ENCODE results near the gene RPS2. TPM values are rescaled to one million over a fixed set of nuclear protein-coding genes. Genes with fewer than 3 reads are reported as not detected.
A peak's percentile ranks its signal among the peaks of the same experiment; 100 is the strongest.

The RPS2 gene
- polyA plus RNA-seq, 1 experiment: 4,041 TPM

- H3K36me3 ChIP-seq (ENCODE audit: control insufficient read depth, insufficient read depth, low read length): peaks cover 19% of the 10 kb centered on the region
- POLR2A ChIA-PET: no interaction called here
- H3K27me3 ChIP-seq (ENCODE audit: control insufficient read depth, insufficient read depth, low read length): no peaks in the 10 kb centered on the region
- H3K4me3 ChIP-seq (ENCODE audit: low read depth, low read length): no peak overlapping the region
- TF ChIP-seq CTCF (IDR thresholded peaks at IDR 0.05; ENCODE audit: insufficient read depth, low read depth, low read length): no peak
- DNase-seq (ENCODE audit: low read depth): no peak
- CTCF ChIA-PET: interaction anchor here (1.5 kb wide), 1 partner anchor 10 kb away, joined by 5 read pairs; no protein-coding TSS in a partner anchor
Measured at GRCh38 chr16:1938316-1938715, 26.3 kb downstream of the RPS2 start.

DNA sequence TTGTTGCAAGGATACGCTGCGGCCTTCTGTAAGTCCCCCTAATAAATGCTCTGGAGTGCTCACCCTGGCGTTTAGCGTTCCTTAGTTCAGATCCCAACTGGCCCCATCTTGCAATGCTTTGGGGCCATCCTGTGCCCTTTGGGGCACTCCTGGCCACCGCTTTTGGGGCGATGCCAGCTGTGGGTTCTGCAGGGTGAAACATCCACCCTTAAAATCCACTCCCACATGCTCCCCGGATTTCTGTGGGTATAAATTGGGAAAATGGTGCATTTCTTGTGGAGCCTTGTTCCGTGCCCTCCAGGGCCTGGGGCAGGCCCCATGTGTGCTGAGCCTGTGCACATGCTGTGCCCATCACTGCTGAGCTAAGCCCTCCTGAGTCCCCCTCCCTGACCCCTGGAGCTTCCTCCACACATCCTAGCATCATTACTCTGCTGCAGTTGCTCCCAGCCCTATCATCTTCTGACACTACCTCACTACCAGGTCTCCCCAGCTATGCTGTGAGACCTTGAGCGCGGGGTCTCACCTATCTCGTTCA lies 27.6 kb downstream of the RPS2 start:
- peaks cover 19% of the 10 kb centered on the region for H3K36me3 ChIP-seq (ENCODE audit: control insufficient read depth, insufficient read depth, low read length)
- no peak for DNase-seq (ENCODE audit: low read depth)
- no peaks in the 10 kb centered on the region for H3K27me3 ChIP-seq (ENCODE audit: control insufficient read depth, insufficient read depth, low read length)
- no peak overlapping the region for H3K4me3 ChIP-seq (ENCODE audit: low read depth, low read length)
- ChIA-PET CTCF (interaction anchor here (1.5 kb wide), 1 partner anchor 9 kb away, joined by 5 read pairs; no protein-coding TSS in a partner anchor), POLR2A (no interaction called here)
- no peak for TF ChIP-seq CTCF (IDR thresholded peaks at IDR 0.05; ENCODE audit: insufficient read depth, low read depth, low read length)

DNA sequence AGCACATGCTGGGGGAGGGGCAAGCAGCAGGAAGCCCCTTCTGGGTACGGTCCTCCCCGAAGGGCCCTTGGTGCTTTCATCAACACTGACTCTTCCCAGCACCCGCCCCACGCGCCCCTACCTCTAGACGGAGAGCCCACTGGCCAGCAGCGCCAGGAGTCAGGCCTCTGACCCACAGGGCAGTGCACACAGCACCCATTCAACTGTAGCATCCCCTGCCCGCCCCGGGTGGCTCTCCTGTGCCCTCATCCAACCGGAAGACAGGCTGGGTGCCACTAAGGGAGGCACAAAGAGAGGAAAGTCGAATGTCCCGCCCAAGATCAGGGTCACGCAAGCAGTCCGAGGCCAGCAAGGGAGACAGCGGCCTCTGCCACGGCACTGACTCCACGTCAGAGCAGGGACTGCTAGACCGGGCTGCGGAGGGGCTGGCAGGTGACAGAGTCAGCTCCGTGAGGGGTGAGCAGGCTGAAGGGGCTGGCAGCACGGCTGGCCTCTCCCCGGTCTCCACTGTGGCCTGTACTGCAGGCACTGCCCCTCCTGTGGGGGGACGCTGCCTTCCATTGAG lies 31.4 kb downstream of the RPS2 start:
- TF ChIP-seq CTCF (IDR thresholded peaks at IDR 0.05; ENCODE audit: insufficient read depth, low read depth, low read length): no peak
- CTCF ChIA-PET: interaction anchor here (1.6 to 1.9 kb wide), 2 partner anchors 69 to 71 kb away, joined by 4 to 9 read pairs; no protein-coding TSS in a partner anchor
- DNase-seq (ENCODE audit: low read depth): no peak
- H3K27me3 ChIP-seq (ENCODE audit: control insufficient read depth, insufficient read depth, low read length): no peaks in the 10 kb centered on the region
- no peak overlapping the region for H3K4me3 ChIP-seq (ENCODE audit: low read depth, low read length)
- H3K36me3 ChIP-seq (ENCODE audit: control insufficient read depth, insufficient read depth, low read length): peaks cover 3% of the 10 kb centered on the region
- POLR2A ChIA-PET: no interaction called here

DNA sequence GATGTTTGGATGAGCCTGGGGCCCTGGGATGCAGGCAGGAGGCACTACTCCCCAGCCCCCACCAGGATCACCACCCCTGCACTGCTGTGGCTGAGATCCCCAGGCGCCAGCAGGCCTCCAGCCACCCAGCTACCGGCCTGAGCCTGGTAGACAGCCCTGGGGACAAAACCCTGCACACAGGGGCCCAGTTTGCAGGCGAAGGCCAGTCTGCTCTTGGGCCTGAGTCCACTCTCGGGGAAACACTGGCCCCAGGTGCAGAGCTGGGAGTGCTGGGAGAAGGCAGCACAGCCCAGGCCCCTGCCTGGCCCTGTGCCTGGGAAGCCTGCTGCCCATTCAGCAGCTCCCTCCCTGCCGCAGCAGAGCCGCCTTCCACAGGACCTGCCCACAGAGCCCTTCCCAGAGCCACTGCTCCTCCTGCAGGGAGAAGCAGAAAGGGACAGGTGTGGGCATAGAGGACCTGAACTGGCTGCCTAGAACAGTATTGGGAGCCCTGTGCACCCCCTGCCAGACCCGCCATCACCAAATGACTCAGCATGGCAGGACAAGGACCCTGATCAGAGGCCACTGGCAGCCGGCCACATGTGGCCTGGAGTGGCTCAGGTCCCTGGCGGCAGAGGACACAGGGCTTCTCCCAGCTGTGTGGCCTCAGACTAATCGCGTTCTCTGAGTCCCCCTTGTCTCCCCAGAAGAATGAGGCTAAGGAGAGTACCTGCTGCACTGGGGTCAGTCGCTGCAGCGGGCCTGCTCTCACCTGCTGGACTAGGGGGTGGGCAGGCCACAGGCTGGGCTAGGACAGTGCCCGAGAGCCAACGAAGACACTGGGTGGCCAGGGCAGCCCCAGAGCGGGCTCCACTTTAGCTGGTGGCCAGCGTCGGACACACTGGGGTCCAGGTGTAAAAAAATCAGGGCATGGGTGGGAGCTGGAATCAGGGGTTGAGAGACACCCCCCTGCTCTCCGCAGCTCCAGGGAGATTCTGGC lies 32.3 kb downstream of the RPS2 start:
- TF ChIP-seq CTCF (IDR thresholded peaks at IDR 0.05; ENCODE audit: insufficient read depth, low read depth, low read length): peak; percentile 15; the same call in 1 of the 2 replicates
- Histone ChIP-seq H3K36me3 (ENCODE audit: control insufficient read depth, insufficient read depth, low read length) (peaks cover 2% of the 10 kb centered on the region; the same call in 1 of the 2 replicates), H3K27me3 (ENCODE audit: control insufficient read depth, insufficient read depth, low read length) (no peaks in the 10 kb centered on the region), H3K4me3 (ENCODE audit: low read depth, low read length) (no peak overlapping the region)
- ChIA-PET CTCF (interaction anchor here (1.6 to 1.9 kb wide), 2 partner anchors 68 to 70 kb away, joined by 4 to 9 read pairs; no protein-coding TSS in a partner anchor), POLR2A (no interaction called here)
- no peak for DNase-seq (ENCODE audit: low read depth)

GRCh38 chr16:1930338-1930720 lies 34.3 kb downstream of the RPS2 start:
- no peaks in the 10 kb centered on the region for H3K27me3 ChIP-seq (ENCODE audit: control insufficient read depth, insufficient read depth, low read length)
- CTCF ChIA-PET: interaction anchor here (0.6 to 4.5 kb wide), 10 partner anchors 10 to 312 kb away, joined by 3 to 48 read pairs (median 10); partner anchors contain the start of genes MEIOB and MSRB1
- DNase-seq (ENCODE audit: low read depth): no peak

More at GRCh38 chr16:1930338-1930720, 34.3 kb downstream of the RPS2 start:
- no peak for TF ChIP-seq CTCF (IDR thresholded peaks at IDR 0.05; ENCODE audit: insufficient read depth, low read depth, low read length)
- Histone ChIP-seq H3K36me3 (ENCODE audit: control insufficient read depth, insufficient read depth, low read length) (no peaks in the 10 kb centered on the region), H3K4me3 (ENCODE audit: low read depth, low read length) (no peak overlapping the region)
- POLR2A ChIA-PET: no interaction called here

Data from BJ (cell line).